ENCODE results near the gene CHST11. TPM values are rescaled to one million over a fixed set of nuclear protein-coding genes. Genes with fewer than 3 reads are reported as not detected.

The CHST11 gene
- polyA plus RNA-seq, 1 donor, result 2.0 TPM

- DNase-seq (ENCODE audit: low read depth), result no peak
These were observed 126.0 kb downstream of the CHST11 start for GRCh38 chr12:104582739-104583138.

- DNase-seq (ENCODE audit: low read depth), result no peak
These were observed 126.6 kb downstream of the CHST11 start for GRCh38 chr12:104583301-104583700.

GRCh38 chr12:104585448-104586055 is 128.8 kb downstream of the CHST11 start:
- no peak for DNase-seq (ENCODE audit: low read depth)

GRCh38 chr12:104586351-104586919 is 129.7 kb downstream of the CHST11 start:
- DNase-seq (ENCODE audit: low read depth), result no peak

- no peak for DNase-seq (ENCODE audit: low read depth)
These were observed 131.5 kb downstream of the CHST11 start for GRCh38 chr12:104588047-104588920.

GRCh38 chr12:104588921-104589590 is 132.3 kb downstream of the CHST11 start:
- no peak for DNase-seq (ENCODE audit: low read depth)

- no peak for DNase-seq (ENCODE audit: low read depth)
These were observed 133.3 kb downstream of the CHST11 start for GRCh38 chr12:104590022-104590421.

GRCh38 chr12:104591257-104591885 is 134.6 kb downstream of the CHST11 start:
- DNase-seq (ENCODE audit: low read depth), result no peak

- no peak for DNase-seq (ENCODE audit: low read depth)
These were observed 136.7 kb downstream of the CHST11 start for GRCh38 chr12:104593482-104593881.

- DNase-seq (ENCODE audit: low read depth), result no peak
These were observed 139.5 kb downstream of the CHST11 start for GRCh38 chr12:104596134-104596799.

- DNase-seq (ENCODE audit: low read depth), result no peak
These were observed 140.4 kb downstream of the CHST11 start for GRCh38 chr12:104596898-104597843.

GRCh38 chr12:104598342-104599271 is 141.9 kb downstream of the CHST11 start:
- DNase-seq (ENCODE audit: low read depth), result no peak

GRCh38 chr12:104599272-104600035 is 142.7 kb downstream of the CHST11 start:
- DNase-seq (ENCODE audit: low read depth), result no peak

- DNase-seq (ENCODE audit: low read depth), result no peak
These were observed 143.4 kb downstream of the CHST11 start for GRCh38 chr12:104600036-104600712.

GRCh38 chr12:104600790-104601739 is 144.3 kb downstream of the CHST11 start:
- no peak for DNase-seq (ENCODE audit: low read depth)

- DNase-seq (ENCODE audit: low read depth), result no peak
These were observed 145.7 kb downstream of the CHST11 start for GRCh38 chr12:104602406-104602805.

All from forelimb muscle (tissue), 1 donor.